Measurements from ENCODE around the gene NOL4. TPM values are rescaled to one million over a fixed set of nuclear protein-coding genes. Genes with fewer than 3 reads are reported as not detected.
A peak's percentile ranks its signal among the peaks of the same experiment; 100 is the strongest.

NOL4 gene
- total RNA-seq, 2 experiments from 2014 or later: not detected

GRCh38 chr18:34223164-34223892, 1.4 kb downstream of the NOL4 start:
- POLR2A ChIA-PET: no interaction called here
- Mint-ChIP-seq H3K4me3 (no peak overlapping the region), H3K27ac (no peak overlapping the region), H3K36me3 (ENCODE audit: low read depth) (no peaks in the 10 kb centered on the region), H3K9me3 (ENCODE audit: low read depth) (peaks cover 2% of the 10 kb centered on the region), H3K4me1 (peaks cover 2% of the 10 kb centered on the region), H3K27me3 (peaks cover 37% of the 10 kb centered on the region)
- CTCF ChIA-PET: interaction anchor here (0.5 kb wide), 1 partner anchor 1860 kb away, joined by 3 read pairs; no protein-coding TSS in a partner anchor
- intact Hi-C loops (cut with DNase I, micrococcal nuclease): no loop called here
- DNase-seq: no peak
- no peak for ATAC-seq

- no peak for ATAC-seq
These were observed 2.2 kb downstream of the NOL4 start for GRCh38 chr18:34222307-34223163.

GRCh38 chr18:34221971-34222306, 2.8 kb downstream of the NOL4 start:
- no peak for ATAC-seq
- Mint-ChIP-seq H3K4me3 (no peak overlapping the region), H3K9me3 (ENCODE audit: low read depth) (no peaks in the 10 kb centered on the region), H3K27me3 (peaks cover 37% of the 10 kb centered on the region), H3K27ac (no peak overlapping the region), H3K4me1 (peaks cover 2% of the 10 kb centered on the region), H3K36me3 (ENCODE audit: low read depth) (no peaks in the 10 kb centered on the region)
- ChIA-PET CTCF (no interaction called here), POLR2A (no interaction called here)
- intact Hi-C loops (cut with DNase I, micrococcal nuclease): no loop called here
- DNase-seq: no peak

More at GRCh38 chr18:34222307-34223163, 2.2 kb downstream of the NOL4 start:
- H3K27ac Mint-ChIP-seq: no peak overlapping the region
- H3K4me3 Mint-ChIP-seq: no peak overlapping the region
- H3K36me3 Mint-ChIP-seq (ENCODE audit: low read depth): no peaks in the 10 kb centered on the region
- CTCF ChIA-PET: interaction anchor here (0.5 kb wide), 1 partner anchor 1859 kb away, joined by 3 read pairs; no protein-coding TSS in a partner anchor
- peaks cover 37% of the 10 kb centered on the region for H3K27me3 Mint-ChIP-seq
- intact Hi-C loops (cut with DNase I, micrococcal nuclease): no loop called here
- POLR2A ChIA-PET: no interaction called here
- no peaks in the 10 kb centered on the region for H3K9me3 Mint-ChIP-seq (ENCODE audit: low read depth)
- peak; percentile 20 for DNase-seq
- peaks cover 2% of the 10 kb centered on the region for H3K4me1 Mint-ChIP-seq

- intact Hi-C loops (cut with DNase I, micrococcal nuclease): no loop called here
- ChIA-PET CTCF (interaction anchor here (0.7 kb wide), 1 partner anchor 105 kb away, joined by 4 read pairs; no protein-coding TSS in a partner anchor), POLR2A (no interaction called here)
- Mint-ChIP-seq H3K27ac (no peak overlapping the region), H3K36me3 (ENCODE audit: low read depth) (no peaks in the 10 kb centered on the region), H3K9me3 (ENCODE audit: low read depth) (peaks cover 2% of the 10 kb centered on the region), H3K4me3 (no peak overlapping the region), H3K27me3 (peaks cover 32% of the 10 kb centered on the region), H3K4me1 (peaks cover 2% of the 10 kb centered on the region)
- ATAC-seq (no peak), DNase-seq (no peak)
These were observed 4.5 kb downstream of the NOL4 start for GRCh38 chr18:34220081-34220815.

- Mint-ChIP-seq H3K9me3 (ENCODE audit: low read depth) (peaks cover 2% of the 10 kb centered on the region), H3K36me3 (ENCODE audit: low read depth) (no peaks in the 10 kb centered on the region), H3K27me3 (peaks cover 28% of the 10 kb centered on the region), H3K4me1 (peaks cover 2% of the 10 kb centered on the region), H3K27ac (no peak overlapping the region), H3K4me3 (no peak overlapping the region)
- intact Hi-C loops (cut with DNase I, micrococcal nuclease): no loop called here
- no peak for DNase-seq
- no peak for ATAC-seq
- ChIA-PET POLR2A (no interaction called here), CTCF (no interaction called here)
These were observed 5.1 kb downstream of the NOL4 start for GRCh38 chr18:34219651-34220050.

- DNase-seq (no peak), ATAC-seq (no peak)
- ChIA-PET POLR2A (no interaction called here), CTCF (no interaction called here)
- intact Hi-C loops (cut with DNase I, micrococcal nuclease): no loop called here
- Mint-ChIP-seq H3K27me3 (no peaks in the 10 kb centered on the region), H3K27ac (no peak overlapping the region), H3K4me1 (no peaks in the 10 kb centered on the region), H3K36me3 (ENCODE audit: low read depth) (no peaks in the 10 kb centered on the region), H3K9me3 (ENCODE audit: low read depth) (peaks cover 2% of the 10 kb centered on the region), H3K4me3 (no peak overlapping the region)
These were observed 12.2 kb downstream of the NOL4 start for GRCh38 chr18:34212511-34212910.

GRCh38 chr18:34207344-34207851, 17.3 kb downstream of the NOL4 start:
- H3K27ac Mint-ChIP-seq: no peak overlapping the region
- intact Hi-C loops (cut with DNase I, micrococcal nuclease): no loop called here
- no peaks in the 10 kb centered on the region for H3K4me1 Mint-ChIP-seq
- no peak for DNase-seq
- CTCF ChIA-PET: no interaction called here
- H3K9me3 Mint-ChIP-seq (ENCODE audit: low read depth): peaks cover 5% of the 10 kb centered on the region
- ATAC-seq: no peak
- POLR2A ChIA-PET: no interaction called here
- no peaks in the 10 kb centered on the region for H3K27me3 Mint-ChIP-seq
- H3K36me3 Mint-ChIP-seq (ENCODE audit: low read depth): no peaks in the 10 kb centered on the region
- no peak overlapping the region for H3K4me3 Mint-ChIP-seq

- ChIA-PET POLR2A (no interaction called here), CTCF (no interaction called here)
- intact Hi-C loops (cut with DNase I, micrococcal nuclease): no loop called here
- no peaks in the 10 kb centered on the region for H3K4me1 Mint-ChIP-seq
- ATAC-seq: no peak
- H3K9me3 Mint-ChIP-seq (ENCODE audit: low read depth): peaks cover 5% of the 10 kb centered on the region
- no peak overlapping the region for H3K4me3 Mint-ChIP-seq
- no peak for DNase-seq
- no peaks in the 10 kb centered on the region for H3K27me3 Mint-ChIP-seq
- no peaks in the 10 kb centered on the region for H3K36me3 Mint-ChIP-seq (ENCODE audit: low read depth)
- H3K27ac Mint-ChIP-seq: no peak overlapping the region
These were observed 20.8 kb downstream of the NOL4 start for GRCh38 chr18:34203866-34204265.

GRCh38 chr18:34196256-34196655, 28.5 kb downstream of the NOL4 start:
- H3K36me3 Mint-ChIP-seq (ENCODE audit: low read depth): no peaks in the 10 kb centered on the region
- POLR2A ChIA-PET: interaction anchor here (0.7 kb wide), 1 partner anchor 38 kb away, joined by 4 read pairs; no protein-coding TSS in a partner anchor

GRCh38 chr18:34194239-34194638, 30.5 kb downstream of the NOL4 start:
- ChIA-PET POLR2A (no interaction called here), CTCF (no interaction called here)

More at GRCh38 chr18:34196256-34196655, 28.5 kb downstream of the NOL4 start:
- Mint-ChIP-seq H3K4me3 (no peak overlapping the region), H3K9me3 (ENCODE audit: low read depth) (no peaks in the 10 kb centered on the region), H3K27me3 (no peaks in the 10 kb centered on the region), H3K4me1 (no peaks in the 10 kb centered on the region), H3K27ac (no peak overlapping the region)
- CTCF ChIA-PET: no interaction called here
- ATAC-seq (no peak), DNase-seq (no peak)
- intact Hi-C loops (cut with DNase I, micrococcal nuclease): no loop called here

GRCh38 chr18:34189656-34190435, 34.9 kb downstream of the NOL4 start:
- POLR2A ChIA-PET: no interaction called here
- no peak for ATAC-seq

More at GRCh38 chr18:34194239-34194638, 30.5 kb downstream of the NOL4 start:
- Mint-ChIP-seq H3K4me1 (no peaks in the 10 kb centered on the region), H3K36me3 (ENCODE audit: low read depth) (no peaks in the 10 kb centered on the region), H3K4me3 (no peak overlapping the region), H3K27ac (no peak overlapping the region), H3K27me3 (no peaks in the 10 kb centered on the region), H3K9me3 (ENCODE audit: low read depth) (no peaks in the 10 kb centered on the region)
- intact Hi-C loops (cut with DNase I, micrococcal nuclease): no loop called here
- no peak for DNase-seq
- no peak for ATAC-seq

More at GRCh38 chr18:34189656-34190435, 34.9 kb downstream of the NOL4 start:
- Mint-ChIP-seq H3K4me1 (no peaks in the 10 kb centered on the region), H3K9me3 (ENCODE audit: low read depth) (peaks cover 2% of the 10 kb centered on the region), H3K27me3 (no peaks in the 10 kb centered on the region), H3K4me3 (no peak overlapping the region), H3K36me3 (ENCODE audit: low read depth) (no peaks in the 10 kb centered on the region), H3K27ac (no peak overlapping the region)
- intact Hi-C loops (cut with DNase I, micrococcal nuclease): no loop called here
- no peak for DNase-seq
- CTCF ChIA-PET: no interaction called here
